GM12878 (cell line): Measurements from ENCODE around the gene ATG13. TPM values are rescaled to one million over a fixed set of nuclear protein-coding genes. Genes with fewer than 3 reads are reported as not detected.

Experiments used
- BHLHE40 ChIP-seq, 2 experiments: fragments of 450-650 bp in 1 of 2; IDR thresholded peaks; 2 replicates each; pipeline ENCODE4 v1.6.1; 2011 to 2017; ENCODE audit warnings: low read depth in 2 of 2, borderline replicate concordance in 1 of 2, improper control_type of control experiment in 1 of 2, low read length in 1 of 2, mild to moderate bottlenecking in 1 of 2
- CBFB ChIP-seq: IDR thresholded peaks from 2 replicates; pipeline ENCODE4 v1.6.1; 2016; ENCODE audit warnings: antibody characterized with exemption, low read depth
- CREM ChIP-seq: IDR thresholded peaks from 2 replicates; pipeline ENCODE4 v1.6.1; 2014; ENCODE audit warnings: antibody characterized with exemption, low read depth
- HCFC1 ChIP-seq: fragments of 150-350 bp; IDR thresholded peaks from 2 replicates; pipeline ENCODE4 v1.6.1; 2014; ENCODE audit warnings: low read length
- IRF4 ChIP-seq: IDR thresholded peaks from 2 replicates; pipeline ENCODE4 v1.6.1; 2011; ENCODE audit warnings: low read depth, low read length
- RB1 ChIP-seq: fragments of 450-650 bp; formaldehyde crosslinking; IDR thresholded peaks from 2 replicates; pipeline ENCODE4 v1.6.1; 2017; ENCODE audit warnings: mild to moderate bottlenecking, borderline replicate concordance
- SRF ChIP-seq, 2 experiments: IDR thresholded peaks; 2 replicates each; pipeline ENCODE4 v1.6.1; 2011; ENCODE audit warnings: low read depth in 2 of 2, low read length in 2 of 2, mild to moderate bottlenecking in 1 of 2, moderate library complexity in 1 of 2
- ZNF24 ChIP-seq: fragments of 450-650 bp; IDR thresholded peaks from 2 replicates; pipeline ENCODE4 v1.6.1; 2017; ENCODE audit warnings: antibody characterized with exemption, mild to moderate bottlenecking
- polyA plus RNA-seq, 11 experiments: library from polyadenylated mRNA; depleted of rRNA in 4 of 11; unstranded in 6 of 11; stranded (reverse) in 5 of 11; fragments of >200 nt; fragmentation: Nextera tagmentation in 4 of 11; fragmentation: Illumina TruSeq in 1 of 11; extraction: Ambion mirVana in 4 of 11; extraction: Trizol in 1 of 11; gene quantifications; 1 replicate in 1 of 11; 2 replicates in 10 of 11; pipeline versions ENCODE4 v1.2.1 to v1.2.3, GENCODE V29; 2011 to 2016; ENCODE audit warnings: inconsistent platforms in 2 of 11, missing spikeins in 2 of 11, low read depth in 1 of 11
- total RNA-seq, 4 experiments: library from RNA; depleted of rRNA in 3 of 4; stranded (reverse); fragments of >200 nt in 3 of 4; fragmentation: Illumina TruSeq in 1 of 4; extraction: Trizol in 1 of 4; gene quantifications; 2 replicates each; pipeline versions ENCODE4 v1.2.1 to v1.2.3, GENCODE V29; 2013 to 2021
- TF ChIP-seq, protein P1 (sequence below): fragments of 450-650 bp; conservative IDR thresholded peaks from 2 replicates; pipeline ENCODE4 v1.6.1; 2017; ENCODE audit warnings: mild to moderate bottlenecking, moderate library complexity
- TF ChIP-seq, protein P2 (sequence below): fragments of 450-650 bp; IDR thresholded peaks from 2 replicates; pipeline ENCODE4 v1.6.1; 2016; ENCODE audit warnings: mild to moderate bottlenecking, moderate library complexity, borderline replicate concordance
- TF ChIP-seq, protein P3 (sequence below): fragments of 450-650 bp; IDR thresholded peaks from 2 replicates; pipeline ENCODE4 v1.6.1; 2018; ENCODE audit warnings: borderline replicate concordance, mild to moderate bottlenecking; ENCODE audit not compliant: partially characterized antibody
- TF ChIP-seq, protein P4 (sequence below): fragments of 450-650 bp; IDR thresholded peaks from 2 replicates; pipeline ENCODE4 v1.6.1; 2017; ENCODE audit warnings: mild to moderate bottlenecking
- TF ChIP-seq, protein P5 (sequence below): fragments of 450-650 bp; IDR thresholded peaks from 2 replicates; pipeline ENCODE4 v1.6.1; 2017; ENCODE audit warnings: mild to moderate bottlenecking, moderate library complexity

The ATG13 gene
- total and polyA plus RNA-seq, 10 of the 15 experiments (the other 5 are each of a cell fraction or from before 2014, with no cell fraction given) = 10.9 to 61.6 (median 50.9) TPM

DNA sequence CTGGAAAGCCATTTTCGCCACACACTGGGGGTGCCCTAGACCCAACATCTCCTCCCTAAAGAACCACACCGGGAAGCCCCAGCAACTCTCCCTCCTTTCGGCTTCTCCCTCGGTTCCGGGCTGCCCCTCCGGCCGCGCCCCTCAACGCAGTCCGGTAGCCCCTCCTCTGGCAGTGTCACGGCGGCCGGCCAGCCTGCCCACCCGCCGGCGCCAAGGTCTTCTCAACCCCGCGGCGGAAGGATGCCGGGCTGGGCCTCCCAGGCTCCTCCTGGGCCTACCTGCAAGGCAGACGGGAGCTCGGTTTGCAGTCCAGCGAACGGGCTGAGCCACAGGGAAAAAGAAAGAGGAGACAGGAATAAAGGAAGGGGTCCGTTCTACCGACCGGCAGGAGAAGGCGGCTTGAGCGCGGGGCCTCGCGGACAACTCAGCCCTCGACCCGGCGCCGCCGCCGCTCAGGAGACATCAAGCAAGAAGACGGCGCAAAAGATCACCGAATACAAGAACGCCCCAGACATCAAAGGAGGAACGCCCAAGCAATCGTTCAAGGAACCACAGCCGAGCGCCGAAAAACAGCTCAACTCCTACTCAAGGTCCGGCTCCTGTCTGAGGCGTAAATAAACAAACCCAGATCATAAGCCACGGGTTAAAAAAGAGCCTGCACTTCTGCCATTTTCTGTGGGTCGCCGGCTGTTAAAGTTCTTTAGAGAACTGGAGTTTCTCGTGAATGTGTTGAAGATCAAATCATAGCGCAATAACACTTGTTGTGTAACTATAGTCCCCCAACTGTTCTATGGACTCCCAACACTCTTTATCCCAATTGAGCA is 23.6 kb upstream of the ATG13 start, which contains the start of gene AMBRA1 (continued):
- TF ChIP-seq, protein P1, sequence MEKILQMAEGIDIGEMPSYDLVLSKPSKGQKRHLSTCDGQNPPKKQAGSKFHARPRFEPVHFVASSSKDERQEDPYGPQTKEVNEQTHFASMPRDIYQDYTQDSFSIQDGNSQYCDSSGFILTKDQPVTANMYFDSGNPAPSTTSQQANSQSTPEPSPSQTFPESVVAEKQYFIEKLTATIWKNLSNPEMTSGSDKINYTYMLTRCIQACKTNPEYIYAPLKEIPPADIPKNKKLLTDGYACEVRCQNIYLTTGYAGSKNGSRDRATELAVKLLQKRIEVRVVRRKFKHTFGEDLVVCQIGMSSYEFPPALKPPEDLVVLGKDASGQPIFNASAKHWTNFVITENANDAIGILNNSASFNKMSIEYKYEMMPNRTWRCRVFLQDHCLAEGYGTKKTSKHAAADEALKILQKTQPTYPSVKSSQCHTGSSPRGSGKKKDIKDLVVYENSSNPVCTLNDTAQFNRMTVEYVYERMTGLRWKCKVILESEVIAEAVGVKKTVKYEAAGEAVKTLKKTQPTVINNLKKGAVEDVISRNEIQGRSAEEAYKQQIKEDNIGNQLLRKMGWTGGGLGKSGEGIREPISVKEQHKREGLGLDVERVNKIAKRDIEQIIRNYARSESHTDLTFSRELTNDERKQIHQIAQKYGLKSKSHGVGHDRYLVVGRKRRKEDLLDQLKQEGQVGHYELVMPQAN = peak; percentile 90
- TF ChIP-seq IRF4 (0 out of 2 replicates have a peak, but pooled peaks have one; percentile 56), RB1 (peak; percentile 75), CREM (peak; percentile 69), BHLHE40 (IDR thresholded peaks at IDR 0.05; ENCODE audit: borderline replicate concordance in 1 of 2, low read depth in 2 of 2, low read length in 1 of 2) (peak; percentile 54 to 81; a peak in 3 of 4 replicates), CBFB (peak; percentile 78; the same call in 1 of the 2 replicates), ZNF24 (peak; percentile 46; the same call in 1 of the 2 replicates), HCFC1 (peak; percentile 84), SRF (IDR thresholded peaks at IDR 0.05; ENCODE audit: low read depth in 2 of 2, low read length in 2 of 2) (peak; percentile 93 to 100)
- TF ChIP-seq, protein P2, sequence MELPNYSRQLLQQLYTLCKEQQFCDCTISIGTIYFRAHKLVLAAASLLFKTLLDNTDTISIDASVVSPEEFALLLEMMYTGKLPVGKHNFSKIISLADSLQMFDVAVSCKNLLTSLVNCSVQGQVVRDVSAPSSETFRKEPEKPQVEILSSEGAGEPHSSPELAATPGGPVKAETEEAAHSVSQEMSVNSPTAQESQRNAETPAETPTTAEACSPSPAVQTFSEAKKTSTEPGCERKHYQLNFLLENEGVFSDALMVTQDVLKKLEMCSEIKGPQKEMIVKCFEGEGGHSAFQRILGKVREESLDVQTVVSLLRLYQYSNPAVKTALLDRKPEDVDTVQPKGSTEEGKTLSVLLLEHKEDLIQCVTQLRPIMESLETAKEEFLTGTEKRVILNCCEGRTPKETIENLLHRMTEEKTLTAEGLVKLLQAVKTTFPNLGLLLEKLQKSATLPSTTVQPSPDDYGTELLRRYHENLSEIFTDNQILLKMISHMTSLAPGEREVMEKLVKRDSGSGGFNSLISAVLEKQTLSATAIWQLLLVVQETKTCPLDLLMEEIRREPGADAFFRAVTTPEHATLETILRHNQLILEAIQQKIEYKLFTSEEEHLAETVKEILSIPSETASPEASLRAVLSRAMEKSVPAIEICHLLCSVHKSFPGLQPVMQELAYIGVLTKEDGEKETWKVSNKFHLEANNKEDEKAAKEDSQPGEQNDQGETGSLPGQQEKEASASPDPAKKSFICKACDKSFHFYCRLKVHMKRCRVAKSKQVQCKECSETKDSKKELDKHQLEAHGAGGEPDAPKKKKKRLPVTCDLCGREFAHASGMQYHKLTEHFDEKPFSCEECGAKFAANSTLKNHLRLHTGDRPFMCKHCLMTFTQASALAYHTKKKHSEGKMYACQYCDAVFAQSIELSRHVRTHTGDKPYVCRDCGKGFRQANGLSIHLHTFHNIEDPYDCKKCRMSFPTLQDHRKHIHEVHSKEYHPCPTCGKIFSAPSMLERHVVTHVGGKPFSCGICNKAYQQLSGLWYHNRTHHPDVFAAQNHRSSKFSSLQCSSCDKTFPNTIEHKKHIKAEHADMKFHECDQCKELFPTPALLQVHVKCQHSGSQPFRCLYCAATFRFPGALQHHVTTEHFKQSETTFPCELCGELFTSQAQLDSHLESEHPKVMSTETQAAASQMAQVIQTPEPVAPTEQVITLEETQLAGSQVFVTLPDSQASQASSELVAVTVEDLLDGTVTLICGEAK = peak; percentile 45; the same call in 1 of the 2 replicates
- TF ChIP-seq, protein P3, sequence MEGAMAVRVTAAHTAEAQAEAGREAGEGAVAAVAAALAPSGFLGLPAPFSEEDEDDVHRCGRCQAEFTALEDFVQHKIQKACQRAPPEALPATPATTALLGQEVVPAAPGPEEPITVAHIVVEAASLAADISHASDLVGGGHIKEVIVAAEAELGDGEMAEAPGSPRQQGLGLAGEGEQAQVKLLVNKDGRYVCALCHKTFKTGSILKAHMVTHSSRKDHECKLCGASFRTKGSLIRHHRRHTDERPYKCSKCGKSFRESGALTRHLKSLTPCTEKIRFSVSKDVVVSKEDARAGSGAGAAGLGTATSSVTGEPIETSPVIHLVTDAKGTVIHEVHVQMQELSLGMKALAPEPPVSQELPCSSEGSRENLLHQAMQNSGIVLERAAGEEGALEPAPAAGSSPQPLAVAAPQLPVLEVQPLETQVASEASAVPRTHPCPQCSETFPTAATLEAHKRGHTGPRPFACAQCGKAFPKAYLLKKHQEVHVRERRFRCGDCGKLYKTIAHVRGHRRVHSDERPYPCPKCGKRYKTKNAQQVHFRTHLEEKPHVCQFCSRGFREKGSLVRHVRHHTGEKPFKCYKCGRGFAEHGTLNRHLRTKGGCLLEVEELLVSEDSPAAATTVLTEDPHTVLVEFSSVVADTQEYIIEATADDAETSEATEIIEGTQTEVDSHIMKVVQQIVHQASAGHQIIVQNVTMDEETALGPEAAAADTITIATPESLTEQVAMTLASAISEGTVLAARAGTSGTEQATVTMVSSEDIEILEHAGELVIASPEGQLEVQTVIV = peak; percentile 73
- TF ChIP-seq, protein P4, sequence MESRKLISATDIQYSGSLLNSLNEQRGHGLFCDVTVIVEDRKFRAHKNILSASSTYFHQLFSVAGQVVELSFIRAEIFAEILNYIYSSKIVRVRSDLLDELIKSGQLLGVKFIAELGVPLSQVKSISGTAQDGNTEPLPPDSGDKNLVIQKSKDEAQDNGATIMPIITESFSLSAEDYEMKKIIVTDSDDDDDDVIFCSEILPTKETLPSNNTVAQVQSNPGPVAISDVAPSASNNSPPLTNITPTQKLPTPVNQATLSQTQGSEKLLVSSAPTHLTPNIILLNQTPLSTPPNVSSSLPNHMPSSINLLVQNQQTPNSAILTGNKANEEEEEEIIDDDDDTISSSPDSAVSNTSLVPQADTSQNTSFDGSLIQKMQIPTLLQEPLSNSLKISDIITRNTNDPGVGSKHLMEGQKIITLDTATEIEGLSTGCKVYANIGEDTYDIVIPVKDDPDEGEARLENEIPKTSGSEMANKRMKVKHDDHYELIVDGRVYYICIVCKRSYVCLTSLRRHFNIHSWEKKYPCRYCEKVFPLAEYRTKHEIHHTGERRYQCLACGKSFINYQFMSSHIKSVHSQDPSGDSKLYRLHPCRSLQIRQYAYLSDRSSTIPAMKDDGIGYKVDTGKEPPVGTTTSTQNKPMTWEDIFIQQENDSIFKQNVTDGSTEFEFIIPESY = no peak
- TF ChIP-seq, protein P5, sequence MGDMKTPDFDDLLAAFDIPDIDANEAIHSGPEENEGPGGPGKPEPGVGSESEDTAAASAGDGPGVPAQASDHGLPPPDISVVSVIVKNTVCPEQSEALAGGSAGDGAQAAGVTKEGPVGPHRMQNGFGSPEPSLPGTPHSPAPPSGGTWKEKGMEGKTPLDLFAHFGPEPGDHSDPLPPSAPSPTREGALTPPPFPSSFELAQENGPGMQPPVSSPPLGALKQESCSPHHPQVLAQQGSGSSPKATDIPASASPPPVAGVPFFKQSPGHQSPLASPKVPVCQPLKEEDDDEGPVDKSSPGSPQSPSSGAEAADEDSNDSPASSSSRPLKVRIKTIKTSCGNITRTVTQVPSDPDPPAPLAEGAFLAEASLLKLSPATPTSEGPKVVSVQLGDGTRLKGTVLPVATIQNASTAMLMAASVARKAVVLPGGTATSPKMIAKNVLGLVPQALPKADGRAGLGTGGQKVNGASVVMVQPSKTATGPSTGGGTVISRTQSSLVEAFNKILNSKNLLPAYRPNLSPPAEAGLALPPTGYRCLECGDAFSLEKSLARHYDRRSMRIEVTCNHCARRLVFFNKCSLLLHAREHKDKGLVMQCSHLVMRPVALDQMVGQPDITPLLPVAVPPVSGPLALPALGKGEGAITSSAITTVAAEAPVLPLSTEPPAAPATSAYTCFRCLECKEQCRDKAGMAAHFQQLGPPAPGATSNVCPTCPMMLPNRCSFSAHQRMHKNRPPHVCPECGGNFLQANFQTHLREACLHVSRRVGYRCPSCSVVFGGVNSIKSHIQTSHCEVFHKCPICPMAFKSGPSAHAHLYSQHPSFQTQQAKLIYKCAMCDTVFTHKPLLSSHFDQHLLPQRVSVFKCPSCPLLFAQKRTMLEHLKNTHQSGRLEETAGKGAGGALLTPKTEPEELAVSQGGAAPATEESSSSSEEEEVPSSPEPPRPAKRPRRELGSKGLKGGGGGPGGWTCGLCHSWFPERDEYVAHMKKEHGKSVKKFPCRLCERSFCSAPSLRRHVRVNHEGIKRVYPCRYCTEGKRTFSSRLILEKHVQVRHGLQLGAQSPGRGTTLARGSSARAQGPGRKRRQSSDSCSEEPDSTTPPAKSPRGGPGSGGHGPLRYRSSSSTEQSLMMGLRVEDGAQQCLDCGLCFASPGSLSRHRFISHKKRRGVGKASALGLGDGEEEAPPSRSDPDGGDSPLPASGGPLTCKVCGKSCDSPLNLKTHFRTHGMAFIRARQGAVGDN = peak; percentile 72
